ENCODE measurements around the gene CAMK2D. TPM values are rescaled to one million over a fixed set of nuclear protein-coding genes. Genes with fewer than 3 reads are reported as not detected.

CAMK2D gene
- total RNA-seq, 1 experiment from 2014 or later: 29.5 TPM

GRCh38 chr4:113457886-113458285 lies 303.7 kb downstream of the CAMK2D start:
- in situ Hi-C loops (cut with HindIII; ENCODE audit: low pct_unique_long_range_greater_than_20kb, low sequenced_read_pairs) (no loop called here), intact Hi-C loops (cut with micrococcal nuclease; ENCODE audit: unreplicated experiment) (no loop called here)
- Histone ChIP-seq H3K4me1 (ENCODE audit: control insufficient read depth, insufficient read depth, low read length) (no peaks in the 10 kb centered on the region), H3K36me3 (ENCODE audit: control insufficient read depth, insufficient read depth, low read length) (peaks cover 3% of the 10 kb centered on the region; the same call in 1 of the 2 replicates), H3K27me3 (ENCODE audit: control insufficient read depth, insufficient read depth, low read length) (no peaks in the 10 kb centered on the region), H3K27ac (ENCODE audit: low read length) (no peak overlapping the region), H3K9me3 (ENCODE audit: control insufficient read depth, insufficient read depth, low read depth, low read length) (no peaks in the 10 kb centered on the region), H3K4me3 (ENCODE audit: low read depth in 2 of 2, low read length in 2 of 2) (no peak overlapping the region)
- DNase-seq (ENCODE audit: low read depth, low spot score) (no peak), ATAC-seq (no peak)
- POLR2A ChIA-PET: no interaction called here
- CTCF ChIA-PET: no interaction called here
- no TSS peak for BruUV-seq (replicated peaks)
- TF ChIP-seq, protein P1, sequence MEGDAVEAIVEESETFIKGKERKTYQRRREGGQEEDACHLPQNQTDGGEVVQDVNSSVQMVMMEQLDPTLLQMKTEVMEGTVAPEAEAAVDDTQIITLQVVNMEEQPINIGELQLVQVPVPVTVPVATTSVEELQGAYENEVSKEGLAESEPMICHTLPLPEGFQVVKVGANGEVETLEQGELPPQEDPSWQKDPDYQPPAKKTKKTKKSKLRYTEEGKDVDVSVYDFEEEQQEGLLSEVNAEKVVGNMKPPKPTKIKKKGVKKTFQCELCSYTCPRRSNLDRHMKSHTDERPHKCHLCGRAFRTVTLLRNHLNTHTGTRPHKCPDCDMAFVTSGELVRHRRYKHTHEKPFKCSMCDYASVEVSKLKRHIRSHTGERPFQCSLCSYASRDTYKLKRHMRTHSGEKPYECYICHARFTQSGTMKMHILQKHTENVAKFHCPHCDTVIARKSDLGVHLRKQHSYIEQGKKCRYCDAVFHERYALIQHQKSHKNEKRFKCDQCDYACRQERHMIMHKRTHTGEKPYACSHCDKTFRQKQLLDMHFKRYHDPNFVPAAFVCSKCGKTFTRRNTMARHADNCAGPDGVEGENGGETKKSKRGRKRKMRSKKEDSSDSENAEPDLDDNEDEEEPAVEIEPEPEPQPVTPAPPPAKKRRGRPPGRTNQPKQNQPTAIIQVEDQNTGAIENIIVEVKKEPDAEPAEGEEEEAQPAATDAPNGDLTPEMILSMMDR (IDR thresholded peaks at IDR 0.05): no peak
- no peak for TF ChIP-seq POLR2AphosphoS5 (IDR thresholded peaks at IDR 0.05; ENCODE audit: low read depth, low read length)
- TF ChIP-seq, protein P2, sequence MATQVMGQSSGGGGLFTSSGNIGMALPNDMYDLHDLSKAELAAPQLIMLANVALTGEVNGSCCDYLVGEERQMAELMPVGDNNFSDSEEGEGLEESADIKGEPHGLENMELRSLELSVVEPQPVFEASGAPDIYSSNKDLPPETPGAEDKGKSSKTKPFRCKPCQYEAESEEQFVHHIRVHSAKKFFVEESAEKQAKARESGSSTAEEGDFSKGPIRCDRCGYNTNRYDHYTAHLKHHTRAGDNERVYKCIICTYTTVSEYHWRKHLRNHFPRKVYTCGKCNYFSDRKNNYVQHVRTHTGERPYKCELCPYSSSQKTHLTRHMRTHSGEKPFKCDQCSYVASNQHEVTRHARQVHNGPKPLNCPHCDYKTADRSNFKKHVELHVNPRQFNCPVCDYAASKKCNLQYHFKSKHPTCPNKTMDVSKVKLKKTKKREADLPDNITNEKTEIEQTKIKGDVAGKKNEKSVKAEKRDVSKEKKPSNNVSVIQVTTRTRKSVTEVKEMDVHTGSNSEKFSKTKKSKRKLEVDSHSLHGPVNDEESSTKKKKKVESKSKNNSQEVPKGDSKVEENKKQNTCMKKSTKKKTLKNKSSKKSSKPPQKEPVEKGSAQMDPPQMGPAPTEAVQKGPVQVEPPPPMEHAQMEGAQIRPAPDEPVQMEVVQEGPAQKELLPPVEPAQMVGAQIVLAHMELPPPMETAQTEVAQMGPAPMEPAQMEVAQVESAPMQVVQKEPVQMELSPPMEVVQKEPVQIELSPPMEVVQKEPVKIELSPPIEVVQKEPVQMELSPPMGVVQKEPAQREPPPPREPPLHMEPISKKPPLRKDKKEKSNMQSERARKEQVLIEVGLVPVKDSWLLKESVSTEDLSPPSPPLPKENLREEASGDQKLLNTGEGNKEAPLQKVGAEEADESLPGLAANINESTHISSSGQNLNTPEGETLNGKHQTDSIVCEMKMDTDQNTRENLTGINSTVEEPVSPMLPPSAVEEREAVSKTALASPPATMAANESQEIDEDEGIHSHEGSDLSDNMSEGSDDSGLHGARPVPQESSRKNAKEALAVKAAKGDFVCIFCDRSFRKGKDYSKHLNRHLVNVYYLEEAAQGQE (IDR thresholded peaks at IDR 0.05; ENCODE audit: insufficient read depth in 1 of 2, low read depth in 2 of 2, low read length in 1 of 2): no peak
- no peak for TF ChIP-seq TCF7L2 (IDR thresholded peaks at IDR 0.05; ENCODE audit: low read depth, low read length)
- no peak for TF ChIP-seq SIN3A (IDR thresholded peaks at IDR 0.05; ENCODE audit: borderline replicate concordance, insufficient read depth, low read depth, low read length)

- no TSS peak for BruUV-seq (replicated peaks)
- Histone ChIP-seq H3K27me3 (ENCODE audit: control insufficient read depth, insufficient read depth, low read length) (no peaks in the 10 kb centered on the region), H3K9me3 (ENCODE audit: control insufficient read depth, insufficient read depth, low read depth, low read length) (no peaks in the 10 kb centered on the region), H3K4me1 (ENCODE audit: control insufficient read depth, insufficient read depth, low read length) (no peaks in the 10 kb centered on the region), H3K36me3 (ENCODE audit: control insufficient read depth, insufficient read depth, low read length) (peaks cover 3% of the 10 kb centered on the region; the same call in 1 of the 2 replicates), H3K27ac (ENCODE audit: low read length) (no peak overlapping the region), H3K4me3 (ENCODE audit: low read depth in 2 of 2, low read length in 2 of 2) (no peak overlapping the region)
- POLR2A ChIA-PET: no interaction called here
- intact Hi-C loops (cut with micrococcal nuclease; ENCODE audit: unreplicated experiment): no loop called here
- TF ChIP-seq, protein P2 (IDR thresholded peaks at IDR 0.05; ENCODE audit: insufficient read depth in 1 of 2, low read depth in 2 of 2, low read length in 1 of 2): no peak
- TF ChIP-seq, protein P1 (IDR thresholded peaks at IDR 0.05): no peak
- TF ChIP-seq TCF7L2 (IDR thresholded peaks at IDR 0.05; ENCODE audit: low read depth, low read length): no peak
- TF ChIP-seq SIN3A (IDR thresholded peaks at IDR 0.05; ENCODE audit: borderline replicate concordance, insufficient read depth, low read depth, low read length): no peak
- TF ChIP-seq POLR2AphosphoS5 (IDR thresholded peaks at IDR 0.05; ENCODE audit: low read depth, low read length): no peak
- ATAC-seq (no peak), DNase-seq (ENCODE audit: low read depth, low spot score) (no peak)
- CTCF ChIA-PET: no interaction called here
- in situ Hi-C loops (cut with HindIII; ENCODE audit: low pct_unique_long_range_greater_than_20kb, low sequenced_read_pairs): no loop called here
These were observed 304.4 kb downstream of the CAMK2D start for GRCh38 chr4:113457121-113457520.
